Measurements from ENCODE around the gene RSRP1.

RSRP1 gene

GRCh38 chr1:25198663-25199252 is 48.5 kb downstream of the RSRP1 start:
- no peak for DNase-seq (ENCODE audit: low spot score)
- no peak for TF ChIP-seq CTCF (conservative IDR thresholded peaks at IDR 0.05; ENCODE audit: low read depth)
- H3K27ac ChIP-seq: no peak overlapping the region
- ChIA-PET POLR2A (ENCODE audit: low non-redundant PET) (no interaction called here), CTCF (no interaction called here)

GRCh38 chr1:25197982-25198662 is 49.1 kb downstream of the RSRP1 start:
- ChIA-PET POLR2A (ENCODE audit: low non-redundant PET) (no interaction called here), CTCF (no interaction called here)
- DNase-seq (ENCODE audit: low spot score): no peak
- no peak overlapping the region for H3K27ac ChIP-seq
- no peak for TF ChIP-seq CTCF (conservative IDR thresholded peaks at IDR 0.05; ENCODE audit: low read depth)

GRCh38 chr1:25197235-25197975 is 49.8 kb downstream of the RSRP1 start:
- POLR2A ChIA-PET (ENCODE audit: low non-redundant PET): no interaction called here
- TF ChIP-seq CTCF (conservative IDR thresholded peaks at IDR 0.05; ENCODE audit: low read depth): no peak
- DNase-seq (ENCODE audit: low spot score): no peak
- no peak overlapping the region for H3K27ac ChIP-seq
- CTCF ChIA-PET: interaction anchor here (0.7 kb wide), 1 partner anchor 9 kb away, joined by 3 read pairs; no protein-coding TSS in a partner anchor

GRCh38 chr1:25196830-25197229 is 50.4 kb downstream of the RSRP1 start:
- no peak for TF ChIP-seq CTCF (conservative IDR thresholded peaks at IDR 0.05; ENCODE audit: low read depth)
- POLR2A ChIA-PET (ENCODE audit: low non-redundant PET): no interaction called here
- CTCF ChIA-PET: interaction anchor here (0.7 kb wide), 1 partner anchor 9 kb away, joined by 3 read pairs; no protein-coding TSS in a partner anchor

GRCh38 chr1:25195835-25196234 is 51.4 kb downstream of the RSRP1 start:
- TF ChIP-seq CTCF (conservative IDR thresholded peaks at IDR 0.05; ENCODE audit: low read depth): no peak
- CTCF ChIA-PET: interaction anchor here (0.9 kb wide), 1 partner anchor 9 kb away, joined by 4 read pairs; no protein-coding TSS in a partner anchor
- DNase-seq (ENCODE audit: low spot score): no peak
- POLR2A ChIA-PET (ENCODE audit: low non-redundant PET): no interaction called here
- H3K27ac ChIP-seq: no peak overlapping the region

More at GRCh38 chr1:25196830-25197229, 50.4 kb downstream of the RSRP1 start:
- no peak for DNase-seq (ENCODE audit: low spot score)
- H3K27ac ChIP-seq: no peak overlapping the region

GRCh38 chr1:25194572-25195020 is 52.7 kb downstream of the RSRP1 start:
- ChIA-PET POLR2A (ENCODE audit: low non-redundant PET) (no interaction called here), CTCF (interaction anchor here (0.6 kb wide), 2 partner anchors 24 to 1030 kb away, joined by 3 read pairs; no protein-coding TSS in a partner anchor)
- no peak for TF ChIP-seq CTCF (conservative IDR thresholded peaks at IDR 0.05; ENCODE audit: low read depth)
- peak; percentile 60 for DNase-seq (ENCODE audit: low spot score)
- H3K27ac ChIP-seq: peak overlapping the region; percentile 71
